ENCODE data around the gene SYT9.

- TF ChIP-seq, protein P1, sequence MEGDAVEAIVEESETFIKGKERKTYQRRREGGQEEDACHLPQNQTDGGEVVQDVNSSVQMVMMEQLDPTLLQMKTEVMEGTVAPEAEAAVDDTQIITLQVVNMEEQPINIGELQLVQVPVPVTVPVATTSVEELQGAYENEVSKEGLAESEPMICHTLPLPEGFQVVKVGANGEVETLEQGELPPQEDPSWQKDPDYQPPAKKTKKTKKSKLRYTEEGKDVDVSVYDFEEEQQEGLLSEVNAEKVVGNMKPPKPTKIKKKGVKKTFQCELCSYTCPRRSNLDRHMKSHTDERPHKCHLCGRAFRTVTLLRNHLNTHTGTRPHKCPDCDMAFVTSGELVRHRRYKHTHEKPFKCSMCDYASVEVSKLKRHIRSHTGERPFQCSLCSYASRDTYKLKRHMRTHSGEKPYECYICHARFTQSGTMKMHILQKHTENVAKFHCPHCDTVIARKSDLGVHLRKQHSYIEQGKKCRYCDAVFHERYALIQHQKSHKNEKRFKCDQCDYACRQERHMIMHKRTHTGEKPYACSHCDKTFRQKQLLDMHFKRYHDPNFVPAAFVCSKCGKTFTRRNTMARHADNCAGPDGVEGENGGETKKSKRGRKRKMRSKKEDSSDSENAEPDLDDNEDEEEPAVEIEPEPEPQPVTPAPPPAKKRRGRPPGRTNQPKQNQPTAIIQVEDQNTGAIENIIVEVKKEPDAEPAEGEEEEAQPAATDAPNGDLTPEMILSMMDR (IDR thresholded peaks at IDR 0.05; ENCODE audit: poor library complexity, severe bottlenecking): no peak
- TF ChIP-seq TAF1 (IDR thresholded peaks at IDR 0.05; ENCODE audit: low read depth) (no peak), EP300 (conservative IDR thresholded peaks at IDR 0.05; ENCODE audit: poor library complexity, severe bottlenecking) (no peak), EZH2 (IDR thresholded peaks at IDR 0.05; ENCODE audit: borderline replicate concordance, insufficient read depth, low read length, poor library complexity, severe bottlenecking) (no peak)
- TF ChIP-seq, protein P2, sequence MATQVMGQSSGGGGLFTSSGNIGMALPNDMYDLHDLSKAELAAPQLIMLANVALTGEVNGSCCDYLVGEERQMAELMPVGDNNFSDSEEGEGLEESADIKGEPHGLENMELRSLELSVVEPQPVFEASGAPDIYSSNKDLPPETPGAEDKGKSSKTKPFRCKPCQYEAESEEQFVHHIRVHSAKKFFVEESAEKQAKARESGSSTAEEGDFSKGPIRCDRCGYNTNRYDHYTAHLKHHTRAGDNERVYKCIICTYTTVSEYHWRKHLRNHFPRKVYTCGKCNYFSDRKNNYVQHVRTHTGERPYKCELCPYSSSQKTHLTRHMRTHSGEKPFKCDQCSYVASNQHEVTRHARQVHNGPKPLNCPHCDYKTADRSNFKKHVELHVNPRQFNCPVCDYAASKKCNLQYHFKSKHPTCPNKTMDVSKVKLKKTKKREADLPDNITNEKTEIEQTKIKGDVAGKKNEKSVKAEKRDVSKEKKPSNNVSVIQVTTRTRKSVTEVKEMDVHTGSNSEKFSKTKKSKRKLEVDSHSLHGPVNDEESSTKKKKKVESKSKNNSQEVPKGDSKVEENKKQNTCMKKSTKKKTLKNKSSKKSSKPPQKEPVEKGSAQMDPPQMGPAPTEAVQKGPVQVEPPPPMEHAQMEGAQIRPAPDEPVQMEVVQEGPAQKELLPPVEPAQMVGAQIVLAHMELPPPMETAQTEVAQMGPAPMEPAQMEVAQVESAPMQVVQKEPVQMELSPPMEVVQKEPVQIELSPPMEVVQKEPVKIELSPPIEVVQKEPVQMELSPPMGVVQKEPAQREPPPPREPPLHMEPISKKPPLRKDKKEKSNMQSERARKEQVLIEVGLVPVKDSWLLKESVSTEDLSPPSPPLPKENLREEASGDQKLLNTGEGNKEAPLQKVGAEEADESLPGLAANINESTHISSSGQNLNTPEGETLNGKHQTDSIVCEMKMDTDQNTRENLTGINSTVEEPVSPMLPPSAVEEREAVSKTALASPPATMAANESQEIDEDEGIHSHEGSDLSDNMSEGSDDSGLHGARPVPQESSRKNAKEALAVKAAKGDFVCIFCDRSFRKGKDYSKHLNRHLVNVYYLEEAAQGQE (IDR thresholded peaks at IDR 0.05; ENCODE audit: borderline replicate concordance): no peak
These were observed 34.5 kb downstream of the SYT9 start for GRCh38 chr11:7286178-7286577.
